Stimulated activated CD4-positive, alpha-beta T cell treated with anti-CD3 and anti-CD28 coated beads, Interleukin-1b, Interleukin-23, amount 100 ng/mL, for 1 hour (primary cell): ENCODE data around the gene GRM4.
A peak's percentile ranks its signal among the peaks of the same experiment; 100 is the strongest.

Experiments
- DNase-seq, 2 donors: peaks; one replicate each; pipeline ENCODE4 v3.0.0-alpha.2; 2020; ENCODE audit warnings: low read depth in 2 of 2

GRM4 gene

DNA sequence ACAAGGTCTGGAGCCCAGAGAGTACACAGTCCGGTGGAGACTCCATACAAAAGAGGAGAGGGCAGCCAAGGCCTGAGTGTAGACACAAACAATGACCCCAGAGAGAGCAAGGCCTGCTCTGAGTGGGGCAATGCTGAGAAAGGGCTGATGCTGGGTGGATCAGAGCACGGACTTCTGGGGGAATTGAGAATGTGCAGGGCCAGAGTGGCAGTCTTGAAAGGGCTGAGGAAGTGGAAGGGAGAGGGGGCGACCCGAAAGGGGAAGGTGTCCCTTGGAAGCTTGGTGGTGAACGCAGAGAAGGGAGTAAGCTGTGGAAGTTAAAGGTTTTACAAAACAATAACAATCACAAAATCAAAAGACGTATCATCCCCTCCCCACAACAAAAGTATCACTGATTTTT, 12.0 kb upstream of the GRM4 start:
- DNase-seq: no peak

DNA sequence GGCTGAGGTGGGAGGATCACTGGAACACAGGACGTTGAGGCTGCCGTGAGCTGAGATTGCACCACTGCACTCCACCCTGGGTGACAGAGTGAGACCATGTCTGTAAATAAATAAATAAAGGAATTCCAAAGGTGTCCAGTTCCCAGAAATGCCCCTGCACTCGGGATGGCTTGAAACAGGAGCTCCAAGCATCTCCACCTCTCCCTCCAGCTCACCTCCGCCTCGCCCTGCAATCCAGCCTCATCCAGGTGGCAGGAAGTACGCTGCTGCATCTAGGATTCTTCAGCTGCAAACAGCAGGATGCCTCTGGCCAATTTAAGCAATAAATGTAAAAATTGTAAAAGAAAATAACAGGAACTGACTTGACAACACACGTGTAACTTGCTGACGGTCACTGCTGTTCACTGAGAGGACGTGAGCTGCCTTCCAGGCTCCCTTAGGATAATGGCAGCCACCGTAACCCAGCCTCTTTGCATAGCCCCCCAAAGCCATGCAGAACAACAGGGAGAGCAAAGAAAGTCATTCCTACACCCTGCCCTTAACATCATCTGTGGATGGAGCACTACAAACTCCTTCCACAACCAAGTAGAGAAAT, 11.4 kb upstream of the GRM4 start:
- DNase-seq: no peak

DNA sequence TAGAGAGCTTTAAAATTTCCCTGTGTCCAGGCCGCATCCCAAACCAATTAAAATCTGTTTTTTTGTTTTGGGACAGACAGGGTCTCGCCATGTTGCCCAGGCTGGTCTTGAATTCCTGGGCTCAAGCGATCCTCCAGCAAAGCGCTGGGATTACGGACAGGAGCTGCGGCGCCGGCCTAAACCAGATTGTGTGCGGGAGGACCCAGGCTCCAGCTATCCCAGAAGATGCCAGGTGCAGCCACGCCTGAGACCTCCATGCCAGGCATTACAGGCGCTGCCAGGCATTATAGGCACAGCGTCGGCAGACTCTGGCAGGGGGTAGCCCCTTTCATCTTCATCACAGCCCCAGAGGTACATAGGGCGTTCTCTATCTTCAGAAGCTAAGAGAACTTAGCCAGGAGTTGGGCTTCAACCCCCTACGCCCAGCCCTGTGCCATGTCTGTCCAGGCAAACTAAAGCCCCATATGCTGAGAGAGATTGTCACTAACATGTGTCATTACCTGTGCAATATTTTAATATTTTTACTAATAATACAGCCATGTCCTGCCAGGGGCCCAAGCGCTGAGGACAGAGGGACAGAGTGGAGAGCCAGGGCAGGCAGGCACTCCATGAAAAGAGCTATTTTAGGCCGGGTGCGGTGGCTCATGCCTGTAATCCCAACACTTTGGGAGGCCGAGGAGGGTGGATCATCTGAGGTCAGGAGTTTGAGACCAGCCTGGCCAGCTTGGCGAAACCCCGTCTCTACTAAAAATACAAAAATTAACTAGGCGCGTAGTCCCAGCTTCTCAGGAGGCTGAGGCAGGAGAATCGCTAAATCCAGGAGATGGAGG, 9.8 kb upstream of the GRM4 start:
- DNase-seq: no peak

DNA sequence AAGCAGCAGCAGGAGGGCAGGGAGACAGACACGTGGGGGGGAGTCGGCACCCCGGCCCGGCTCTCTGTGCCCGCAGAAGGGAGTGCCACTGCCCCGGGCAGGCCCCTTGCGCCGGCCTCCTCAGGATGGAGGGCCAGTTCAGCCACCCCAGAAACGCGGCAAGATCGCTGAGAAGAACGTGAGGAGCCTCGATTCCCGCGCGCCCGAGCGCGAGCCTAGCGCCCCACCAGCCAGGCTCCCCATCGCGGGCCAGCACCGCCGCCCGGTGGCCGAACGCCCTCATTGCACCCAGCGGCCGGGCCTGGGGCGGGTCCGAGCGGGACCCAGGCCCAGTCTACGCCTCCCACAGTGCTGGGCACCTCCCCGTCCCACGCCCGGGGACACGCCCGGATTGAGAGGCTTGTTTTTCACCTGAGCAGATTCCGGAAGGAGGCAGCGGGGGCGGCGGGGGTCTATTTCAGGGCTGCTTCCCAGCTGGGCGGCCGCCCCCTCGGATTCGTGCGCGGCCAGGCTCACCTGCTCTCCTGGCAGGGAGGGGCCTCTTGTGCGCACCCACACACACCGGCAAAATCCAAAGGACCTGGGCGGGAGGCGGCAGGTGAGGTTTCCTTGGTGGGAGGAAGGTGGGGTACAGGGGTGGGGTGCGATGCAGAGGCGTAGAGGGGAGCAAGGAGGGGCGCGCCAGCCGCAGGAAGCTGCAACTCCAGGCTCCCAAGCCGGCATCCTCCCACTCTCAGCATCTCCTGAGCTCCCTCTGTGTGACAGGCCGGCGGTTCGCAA, 9.0 kb upstream of the GRM4 start:
- DNase-seq: peak; percentile 26 to 52

DNA sequence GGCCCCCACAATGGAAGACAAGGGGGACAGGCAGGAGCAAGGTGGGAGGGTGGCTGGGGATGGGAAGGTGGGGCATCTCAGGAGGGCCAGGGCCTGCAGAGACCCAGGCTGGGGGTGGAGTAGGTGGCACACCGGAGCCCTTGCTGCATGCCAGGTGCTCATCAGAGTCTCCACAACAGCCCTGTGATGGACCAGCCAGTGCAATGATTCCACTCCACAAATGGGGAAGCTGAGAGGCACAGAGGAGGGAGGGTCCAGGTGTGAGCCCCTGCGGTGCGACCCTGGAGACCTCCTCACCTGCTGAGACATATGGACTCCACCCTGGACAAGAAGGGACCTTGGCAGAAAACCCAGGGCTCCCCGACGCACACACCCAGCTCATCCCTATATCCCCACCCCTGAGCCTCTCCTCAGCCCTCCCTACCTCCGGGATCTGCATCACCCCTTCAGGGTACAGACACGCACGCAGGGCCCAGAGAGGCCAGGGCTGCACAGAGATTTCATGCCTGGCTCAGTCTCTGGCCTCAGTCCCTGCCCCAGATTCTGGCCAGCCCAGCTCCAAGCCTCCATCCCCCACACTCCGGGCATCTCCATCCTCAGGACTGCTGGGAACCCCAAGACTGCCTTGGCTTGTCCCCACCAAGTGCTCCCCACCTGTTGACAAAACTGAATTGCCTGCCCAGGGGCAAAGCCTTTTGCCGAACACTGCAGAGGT, 7.1 kb upstream of the GRM4 start:
- no peak for DNase-seq

DNA sequence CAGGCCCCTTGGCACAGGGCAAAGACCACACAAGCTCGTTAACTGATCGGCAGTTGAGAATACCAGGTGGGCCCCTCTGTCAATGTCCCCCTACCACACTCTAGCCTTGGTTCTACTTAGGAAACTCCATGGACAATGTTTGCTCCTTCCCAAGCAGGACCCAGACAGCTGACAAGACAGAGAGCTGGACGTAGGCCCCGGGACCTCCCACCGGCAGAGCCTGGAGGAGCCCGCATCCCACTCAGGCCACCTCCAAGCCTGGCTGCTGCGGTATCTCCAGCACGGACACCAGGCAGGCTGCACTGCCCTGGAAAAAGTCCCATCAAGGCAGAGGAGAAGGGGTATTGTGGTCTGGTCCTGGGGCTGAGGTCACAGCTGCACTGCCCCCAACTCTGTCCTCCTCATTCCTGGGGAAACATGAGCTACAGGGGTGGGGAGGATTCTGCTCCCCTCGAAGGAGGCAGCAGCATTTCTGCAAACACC, 6.2 kb upstream of the GRM4 start:
- no peak for DNase-seq

DNA sequence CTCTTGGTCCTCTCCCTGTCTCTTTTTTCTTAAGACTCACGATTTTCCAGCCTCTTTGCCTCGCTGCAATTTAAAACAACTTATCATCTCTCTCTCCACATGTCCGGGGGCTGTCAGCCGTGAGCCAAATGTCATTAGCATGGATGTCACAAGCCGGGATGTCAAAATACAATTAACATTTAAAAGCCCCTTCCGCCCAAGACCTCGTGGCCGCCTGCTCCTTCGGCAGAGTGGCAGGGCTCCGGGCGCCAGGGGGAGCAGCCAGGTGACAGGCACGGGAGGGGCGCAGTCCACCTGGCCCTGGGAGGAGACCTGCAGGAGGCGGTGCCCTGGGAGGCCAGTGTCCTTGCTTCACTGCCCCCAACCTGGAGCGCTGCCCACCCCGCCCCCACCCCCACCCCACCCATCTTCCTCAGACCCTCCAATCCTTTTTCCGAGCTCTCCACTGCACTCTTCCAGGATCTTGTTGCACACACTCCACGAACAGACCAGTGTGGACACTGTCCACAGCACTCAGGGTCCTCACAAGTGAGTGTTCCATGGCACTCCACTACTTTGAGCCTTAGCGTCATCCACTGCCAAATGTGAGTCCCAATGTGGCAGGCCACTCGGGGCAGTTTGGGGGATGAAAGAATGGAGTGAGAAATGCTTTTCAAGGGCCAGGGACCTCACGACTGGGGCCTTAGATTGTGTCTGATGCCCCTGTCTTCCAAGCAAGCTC, 5.6 kb upstream of the GRM4 start:
- no peak for DNase-seq

DNA sequence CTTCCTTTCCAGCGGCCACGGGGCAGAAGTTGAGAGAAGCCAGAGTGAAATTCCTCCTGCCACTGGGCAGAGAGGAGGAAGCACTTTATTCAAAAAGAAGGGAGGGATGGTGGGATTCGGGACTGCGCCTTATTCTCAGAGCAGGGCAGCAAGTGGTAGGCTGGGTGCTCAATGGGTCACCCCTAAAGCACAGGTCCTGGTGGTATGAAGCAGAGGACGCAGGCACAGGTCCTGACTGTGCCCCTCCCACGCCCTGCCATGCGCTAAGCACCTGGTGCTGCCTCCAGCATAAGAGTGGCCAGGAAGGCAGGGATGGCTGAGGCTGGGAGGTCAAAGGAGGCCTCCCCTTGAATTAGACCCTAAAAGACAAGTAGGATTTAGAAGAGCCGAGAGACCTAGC, 4.9 kb upstream of the GRM4 start:
- no peak for DNase-seq

DNA sequence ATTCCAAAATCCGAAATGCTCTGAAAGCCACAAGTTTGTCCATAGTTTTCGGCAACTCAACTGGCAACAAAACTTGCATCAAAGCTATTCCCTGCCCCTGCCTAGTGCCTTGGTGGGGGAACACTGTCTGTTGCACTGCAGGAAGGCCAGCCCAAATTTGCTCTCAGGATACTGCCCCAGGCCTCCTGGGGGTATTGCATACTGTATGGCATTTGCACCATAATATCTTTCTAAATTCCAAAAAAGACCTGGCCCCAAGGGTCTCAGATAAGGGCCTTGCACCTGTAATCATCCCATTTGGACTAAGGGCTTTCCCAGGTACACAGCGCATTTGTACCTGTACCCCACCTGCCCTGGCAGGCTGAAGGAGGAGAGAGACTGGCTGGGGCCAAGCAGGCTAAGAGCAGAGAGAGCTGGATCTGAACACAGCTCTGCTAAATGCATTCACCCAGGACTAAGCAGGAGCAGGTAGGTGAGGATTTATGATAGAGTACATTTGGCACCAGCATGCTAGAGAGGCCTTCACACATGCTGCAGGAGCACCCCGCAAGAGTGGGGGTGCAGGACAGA, 4.0 kb upstream of the GRM4 start:
- no peak for DNase-seq

DNA sequence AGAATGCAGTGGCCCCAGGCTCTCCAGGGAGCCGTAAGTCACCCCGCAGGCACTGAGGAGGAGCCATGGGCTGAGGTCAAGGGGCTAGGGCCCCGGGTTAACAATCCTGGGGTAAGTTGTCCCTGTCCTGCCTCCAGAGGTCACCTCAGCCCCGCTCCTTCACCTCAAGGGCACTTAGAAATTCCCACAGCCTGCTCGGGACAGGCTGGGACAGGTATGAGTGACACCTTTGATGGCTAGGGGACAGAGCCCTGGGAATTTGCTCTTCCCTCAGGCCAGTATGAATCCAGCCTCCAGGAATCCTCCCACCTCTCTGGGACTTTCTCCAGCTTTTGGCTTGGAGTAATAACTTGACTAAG, 3.5 kb upstream of the GRM4 start:
- no peak for DNase-seq

DNA sequence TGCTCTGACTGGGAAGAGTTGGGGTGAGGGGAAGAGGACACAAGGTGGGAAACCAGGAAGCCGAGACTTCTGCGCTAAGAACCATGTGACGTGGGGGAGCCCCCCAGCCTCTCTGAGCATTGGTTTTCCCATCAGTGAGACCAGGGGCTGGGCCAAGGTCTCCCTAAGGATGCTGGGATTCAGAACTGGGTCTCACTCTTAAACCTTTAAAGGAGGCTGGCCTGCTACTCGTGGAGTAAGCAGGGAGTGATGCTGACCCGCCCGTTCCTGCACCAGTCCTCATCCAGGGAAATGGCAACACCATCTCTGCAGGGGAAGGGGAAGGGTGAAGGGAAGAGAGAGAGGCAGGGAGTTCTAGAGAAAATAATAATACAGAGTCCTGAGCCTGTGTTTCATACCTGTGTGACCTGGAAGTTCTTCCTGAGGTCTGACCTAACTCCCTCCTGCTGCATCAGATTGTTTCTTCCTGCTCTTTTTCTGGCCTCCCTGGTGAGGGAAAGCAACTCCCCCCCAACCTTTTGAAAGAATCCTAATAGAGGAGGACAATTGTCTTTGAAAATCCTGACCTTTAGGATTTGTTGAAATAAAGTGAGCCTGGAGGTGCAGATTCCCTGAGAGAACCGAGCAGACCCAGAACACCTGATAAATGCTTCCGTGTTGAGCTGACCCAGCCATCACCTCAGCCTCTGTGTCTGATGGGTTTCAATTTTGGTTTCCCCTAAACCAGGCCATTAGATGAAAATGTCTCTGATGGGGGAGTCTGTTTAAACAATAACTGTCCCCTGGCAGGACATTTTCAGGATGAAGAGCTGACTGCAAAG, 3.0 kb upstream of the GRM4 start:
- no peak for DNase-seq

DNA sequence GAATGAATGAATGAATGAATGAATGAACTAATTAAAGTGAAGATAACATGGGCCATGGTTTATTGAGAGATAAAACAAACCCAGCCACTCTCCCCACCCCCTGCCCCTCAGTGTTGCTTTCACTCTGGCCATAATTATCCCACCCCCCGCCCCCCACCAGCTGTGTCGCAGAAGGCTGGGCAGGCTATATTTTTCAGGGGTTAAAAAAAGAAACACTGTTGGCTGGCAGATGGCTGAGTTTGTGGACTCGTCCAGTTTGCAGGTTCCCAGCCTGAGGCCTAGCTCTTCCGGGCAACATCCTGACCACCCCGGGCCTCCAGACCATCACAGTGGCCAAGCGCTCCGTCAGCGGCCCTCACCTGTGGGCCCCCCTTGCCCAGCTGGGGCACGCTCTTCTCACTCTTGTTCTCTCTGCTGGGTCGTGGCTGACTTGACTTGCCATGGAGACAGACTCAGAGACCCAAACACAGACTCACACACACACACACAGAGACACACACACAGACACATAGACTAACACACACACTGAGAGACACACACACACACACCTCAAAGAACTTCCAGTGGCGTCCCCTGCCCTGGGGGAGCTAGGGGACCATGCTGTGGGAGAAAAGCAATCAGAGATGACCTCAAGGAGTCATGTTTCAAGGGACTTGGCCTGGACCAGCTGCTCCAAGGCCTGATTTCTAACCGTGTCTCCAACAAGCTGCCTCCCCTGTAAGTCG, 2.2 kb upstream of the GRM4 start:
- DNase-seq: no peak

DNA sequence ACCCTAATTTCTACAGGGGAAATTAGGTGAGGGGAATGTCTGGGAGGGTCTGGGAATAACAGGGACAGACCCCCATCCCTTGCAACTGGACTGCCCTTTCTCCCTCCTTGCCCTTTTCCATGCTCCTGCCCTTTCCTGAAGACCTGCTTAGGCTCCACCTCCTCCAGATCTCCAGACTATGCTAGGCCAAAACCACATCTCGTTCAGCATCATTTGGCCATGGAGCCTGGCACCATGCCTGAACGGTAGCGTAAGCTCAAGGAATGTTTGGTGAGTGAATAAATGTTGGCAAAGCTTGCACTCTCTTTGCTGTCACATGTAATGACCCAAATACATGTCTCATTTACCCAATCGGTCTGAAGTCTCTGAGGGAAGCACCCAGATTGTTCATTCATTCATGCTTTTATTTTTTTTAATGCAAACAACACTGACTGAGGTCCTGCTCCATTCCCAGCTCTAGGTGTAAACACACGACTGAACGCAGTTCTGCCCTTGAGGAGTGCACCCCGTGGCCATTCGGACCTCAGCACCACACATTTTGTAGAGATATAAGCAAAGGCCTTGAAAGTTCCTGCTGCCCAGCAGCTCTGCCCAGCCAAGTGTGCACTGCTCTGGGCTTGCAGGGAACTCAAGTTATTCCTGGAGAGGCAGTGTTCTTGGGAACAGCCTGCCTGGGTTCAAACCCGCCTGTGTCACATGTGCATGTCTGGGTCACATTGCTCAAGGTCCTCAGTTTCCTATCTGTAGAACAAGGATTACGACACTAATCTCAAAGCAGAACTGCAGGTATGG, 1.1 kb upstream of the GRM4 start:
- no peak for DNase-seq

DNA sequence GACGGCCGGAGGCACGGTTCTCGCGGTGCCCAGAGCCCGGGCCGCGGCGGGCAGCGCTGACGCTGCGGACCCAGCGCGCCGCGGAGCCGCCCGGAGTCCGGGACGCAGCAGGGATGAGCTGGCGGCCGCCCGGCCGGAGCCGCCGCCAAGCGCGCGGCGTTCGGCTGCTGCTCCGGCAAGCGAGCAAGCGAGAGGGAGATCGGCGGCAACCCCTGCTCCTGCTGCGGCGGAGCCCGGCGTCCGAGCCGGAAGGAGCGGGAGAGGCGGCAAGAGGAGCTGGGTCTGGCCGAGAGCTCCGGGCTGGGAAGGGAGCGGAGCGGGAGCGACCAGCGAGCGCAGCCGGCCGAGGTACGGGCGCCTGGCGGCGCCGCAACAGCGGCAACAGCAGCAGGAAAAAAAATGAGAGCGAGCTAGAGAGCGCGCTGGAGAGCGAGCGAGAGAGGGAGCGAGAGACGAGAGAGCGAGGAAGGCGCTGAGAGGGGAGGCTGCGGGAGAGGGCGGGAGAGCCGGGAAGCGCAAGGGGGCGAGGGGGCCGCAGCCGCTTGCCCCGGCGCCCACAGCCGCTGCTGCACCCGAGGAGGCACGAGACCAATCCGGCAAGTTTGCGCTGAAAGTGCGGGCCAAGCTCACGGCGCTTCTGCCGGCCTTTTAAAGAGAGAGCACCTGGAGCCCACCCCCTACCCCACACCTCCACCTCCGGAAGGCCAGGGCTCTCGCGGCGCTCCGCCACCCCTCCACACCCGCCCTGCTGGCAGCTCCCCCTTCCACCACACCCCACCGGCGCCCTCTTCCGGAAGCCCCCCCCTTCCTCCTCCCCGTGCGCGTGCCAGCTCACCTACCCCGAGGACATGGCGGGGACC, 496 bp downstream of the GRM4 start:
- peak in 1 of 2 donors; percentile 14 for DNase-seq

DNA sequence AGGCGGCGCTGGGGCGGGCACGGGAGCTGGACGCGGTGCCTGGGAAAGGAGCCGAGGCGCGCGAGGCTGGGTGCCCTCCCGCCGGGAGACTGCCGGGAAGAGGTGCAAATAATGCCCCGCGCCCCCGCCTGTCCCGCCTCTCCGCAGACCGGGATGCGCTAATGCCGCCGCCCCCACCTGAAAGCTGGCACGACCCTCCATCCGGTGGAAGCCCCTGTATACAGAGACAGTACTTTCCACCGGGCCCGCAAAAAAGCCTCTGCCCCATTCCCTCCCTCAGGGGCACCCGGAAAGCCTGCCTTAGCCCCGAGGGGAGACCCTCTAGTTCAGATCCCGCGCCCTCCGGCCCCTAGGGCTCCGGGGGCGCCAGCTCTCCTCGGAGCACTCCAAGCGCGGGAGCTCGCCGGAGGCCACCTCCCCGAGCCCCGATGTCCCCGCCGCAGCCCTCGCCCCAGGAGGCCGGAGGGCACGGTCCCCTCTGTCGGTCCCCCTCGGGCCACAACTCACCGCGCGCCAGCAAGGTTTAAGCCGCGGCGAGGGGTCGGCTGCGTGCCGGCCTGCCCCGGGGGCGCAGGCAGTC, 1.2 kb downstream of the GRM4 start:
- DNase-seq: no peak

DNA sequence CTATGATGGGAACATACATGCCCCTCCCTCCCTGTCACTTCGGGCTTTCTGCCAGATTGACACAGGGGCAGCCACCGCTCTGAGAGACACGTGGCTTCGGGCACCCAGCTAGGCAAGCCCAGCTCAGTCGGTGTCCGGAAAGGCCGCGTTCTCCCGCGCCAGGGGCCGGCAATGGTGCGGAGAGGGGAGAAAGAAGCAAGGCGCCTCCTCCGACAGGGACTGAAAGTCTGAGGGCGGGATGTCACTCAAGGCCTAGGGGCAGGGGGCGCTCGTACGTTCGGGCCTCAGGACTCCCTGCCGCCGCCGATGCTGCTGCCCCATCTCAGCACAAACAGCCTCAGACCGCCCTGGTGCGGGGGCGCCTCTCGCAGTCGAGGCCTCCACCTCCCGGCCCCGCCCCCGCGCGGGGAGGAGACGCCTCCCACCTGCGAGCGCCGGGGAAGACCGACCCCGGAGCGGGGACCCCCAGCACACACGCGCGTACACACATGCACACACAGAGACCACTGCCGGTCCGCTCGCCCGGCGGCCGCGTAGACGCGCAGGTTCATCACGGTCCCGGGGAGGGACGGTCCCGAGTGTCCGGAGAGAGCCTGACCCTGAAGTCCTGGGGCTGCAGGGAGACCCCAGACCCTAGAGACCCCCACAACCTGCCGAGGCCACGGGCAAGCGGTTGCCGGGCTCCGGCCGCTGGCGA, 1.9 kb downstream of the GRM4 start:
- DNase-seq: peak in 1 of 2 donors; percentile 27
